ENCODE measurements around the gene EPB41L2. TPM values are rescaled to one million over a fixed set of nuclear protein-coding genes. Genes with fewer than 3 reads are reported as not detected.

Gene EPB41L2
- total and polyA plus RNA-seq, 4 experiments from 2014 or later, result 3.3 to 24.3 (median 12.7) TPM

DNA sequence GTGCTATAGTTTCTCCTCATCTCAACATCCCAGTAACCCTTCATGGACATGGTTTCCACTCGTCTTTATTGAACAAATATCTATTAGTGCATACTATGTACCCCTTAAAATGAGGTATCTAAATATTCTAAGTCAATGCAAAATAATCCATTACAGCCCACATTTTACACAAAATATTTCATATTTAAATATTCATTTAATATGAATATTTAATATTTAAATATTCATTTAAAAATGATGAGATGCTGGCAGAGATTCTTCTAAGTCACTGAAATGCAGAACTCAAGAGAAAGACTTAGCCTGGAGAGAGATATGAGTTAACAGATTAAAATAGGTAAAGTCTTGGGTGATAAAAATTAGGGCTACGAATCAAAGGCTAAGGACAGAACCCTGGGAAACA lies 17.9 kb downstream of the EPB41L2 start:
- H3K4me3 Mint-ChIP-seq, result no peak overlapping the region
- no peak for DNase-seq
- Histone ChIP-seq H3K9me3 (ENCODE audit: control insufficient read depth in 1 of 2, low read length in 2 of 2) (no peaks in the 10 kb centered on the region), H3K4me1 (ENCODE audit: insufficient read depth, low read length) (no peaks in the 10 kb centered on the region), H3K36me3 (ENCODE audit: insufficient read depth, low read length) (no peaks in the 10 kb centered on the region), H3K4me3 (ENCODE audit: low read length in 2 of 2) (no peak overlapping the region), H3K27ac (ENCODE audit: low read depth, low read length) (no peak overlapping the region), H3K27me3 (ENCODE audit: insufficient read depth, low read length) (no peaks in the 10 kb centered on the region)
- ChIA-PET CTCF (ENCODE audit: partially characterized antibody) (interaction anchor here (1.1 kb wide), 1 partner anchor 12 kb away, joined by 3 read pairs; no protein-coding TSS in a partner anchor), POLR2A (ENCODE audit: partially characterized antibody) (no interaction called here)
- peaks cover 0 to 4% (median 0%) of the 10 kb centered on the region in 8 donors for H3K9me3 Mint-ChIP-seq
- H3K4me1 Mint-ChIP-seq, result peaks cover 0 to 4% (median 2%) of the 10 kb centered on the region in 4 donors
- H3K27ac Mint-ChIP-seq, result peak overlapping the region in 1 of 7 donors; percentile 19
- intact Hi-C loops (cut with micrococcal nuclease), result no loop called here
- H3K36me3 Mint-ChIP-seq, result no peaks in the 10 kb centered on the region
- H3K27me3 Mint-ChIP-seq, result peaks cover 0 to 2% of the 10 kb centered on the region in 2 donors

DNA sequence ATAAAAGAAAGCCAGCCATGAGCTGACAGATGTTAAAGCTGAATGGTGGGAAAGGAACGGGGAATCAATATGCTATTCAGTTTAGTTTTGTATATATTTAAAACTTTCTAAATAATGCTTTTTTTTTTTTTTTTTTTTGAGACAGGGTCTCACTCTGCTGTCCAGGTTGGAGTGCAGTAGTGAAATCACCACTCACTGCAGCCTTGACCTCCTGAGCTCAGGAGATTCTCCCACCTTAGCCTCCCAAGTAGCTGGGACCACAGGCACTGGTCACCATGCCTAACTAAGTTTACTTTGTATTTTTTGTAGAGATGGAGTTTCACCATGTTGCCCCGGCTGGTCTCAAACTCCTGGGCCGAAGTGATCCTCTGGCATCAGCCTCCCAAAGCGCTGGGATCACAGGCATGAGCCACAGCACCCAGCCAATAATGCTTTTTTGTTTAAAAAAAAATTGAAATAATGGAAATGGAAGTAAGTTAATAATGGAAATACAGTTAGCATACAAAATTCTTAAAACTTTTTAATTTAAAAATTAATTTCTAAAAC lies 19.1 kb downstream of the EPB41L2 start:
- no peak for DNase-seq
- Histone ChIP-seq H3K27me3 (ENCODE audit: insufficient read depth, low read length) (no peaks in the 10 kb centered on the region), H3K36me3 (ENCODE audit: insufficient read depth, low read length) (no peaks in the 10 kb centered on the region), H3K4me3 (ENCODE audit: low read length in 2 of 2) (no peak overlapping the region), H3K27ac (ENCODE audit: low read depth, low read length) (no peak overlapping the region), H3K4me1 (ENCODE audit: insufficient read depth, low read length) (no peaks in the 10 kb centered on the region), H3K9me3 (ENCODE audit: control insufficient read depth in 1 of 2, low read length in 2 of 2) (no peaks in the 10 kb centered on the region)
- CTCF ChIA-PET (ENCODE audit: partially characterized antibody), result no interaction called here
- Mint-ChIP-seq H3K27ac (peak overlapping the region in 1 of 7 donors; percentile 40), H3K36me3 (no peaks in the 10 kb centered on the region), H3K4me1 (peaks cover 0 to 4% (median 2%) of the 10 kb centered on the region in 4 donors), H3K4me3 (no peak overlapping the region), H3K9me3 (peaks cover 0 to 4% (median 0%) of the 10 kb centered on the region in 8 donors), H3K27me3 (peaks cover 0 to 2% of the 10 kb centered on the region in 2 donors)
- intact Hi-C loops (cut with micrococcal nuclease), result no loop called here
- POLR2A ChIA-PET (ENCODE audit: partially characterized antibody), result no interaction called here

GRCh38 chr6:131042664-131043063 lies 20.4 kb downstream of the EPB41L2 start:
- Histone ChIP-seq H3K27ac (ENCODE audit: low read depth, low read length) (no peak overlapping the region), H3K36me3 (ENCODE audit: insufficient read depth, low read length) (no peaks in the 10 kb centered on the region), H3K9me3 (ENCODE audit: control insufficient read depth in 1 of 2, low read length in 2 of 2) (no peaks in the 10 kb centered on the region), H3K4me3 (ENCODE audit: low read length in 2 of 2) (no peak overlapping the region), H3K4me1 (ENCODE audit: insufficient read depth, low read length) (no peaks in the 10 kb centered on the region), H3K27me3 (ENCODE audit: insufficient read depth, low read length) (no peaks in the 10 kb centered on the region)
- POLR2A ChIA-PET (ENCODE audit: partially characterized antibody), result no interaction called here
- no peak for DNase-seq
- intact Hi-C loops (cut with micrococcal nuclease), result no loop called here
- no peaks in the 10 kb centered on the region for H3K9me3 Mint-ChIP-seq
- no peak overlapping the region for H3K4me3 Mint-ChIP-seq
- H3K27ac Mint-ChIP-seq, result no peak overlapping the region
- peaks cover 0 to 2% of the 10 kb centered on the region in 2 donors for H3K27me3 Mint-ChIP-seq
- CTCF ChIA-PET (ENCODE audit: partially characterized antibody), result no interaction called here
- H3K36me3 Mint-ChIP-seq, result no peaks in the 10 kb centered on the region
- peaks cover 0 to 4% (median 2%) of the 10 kb centered on the region in 4 donors for H3K4me1 Mint-ChIP-seq

- Mint-ChIP-seq H3K4me1 (peaks cover 0 to 4% (median 2%) of the 10 kb centered on the region in 4 donors), H3K4me3 (no peak overlapping the region), H3K27ac (peak overlapping the region in 1 of 7 donors; percentile 15), H3K27me3 (no peaks in the 10 kb centered on the region), H3K36me3 (no peaks in the 10 kb centered on the region), H3K9me3 (no peaks in the 10 kb centered on the region)
- ChIA-PET CTCF (ENCODE audit: partially characterized antibody) (no interaction called here), POLR2A (ENCODE audit: partially characterized antibody) (no interaction called here)
- no peaks in the 10 kb centered on the region for H3K4me1 ChIP-seq (ENCODE audit: insufficient read depth, low read length)
- DNase-seq, result no peak
- H3K9me3 ChIP-seq (ENCODE audit: control insufficient read depth in 1 of 2, low read length in 2 of 2), result no peaks in the 10 kb centered on the region
- no peaks in the 10 kb centered on the region for H3K36me3 ChIP-seq (ENCODE audit: insufficient read depth, low read length)
- intact Hi-C loops (cut with micrococcal nuclease), result no loop called here
- no peak overlapping the region for H3K4me3 ChIP-seq (ENCODE audit: low read length in 2 of 2)
- H3K27ac ChIP-seq (ENCODE audit: low read depth, low read length), result no peak overlapping the region
- H3K27me3 ChIP-seq (ENCODE audit: insufficient read depth, low read length), result no peaks in the 10 kb centered on the region
Observed at GRCh38 chr6:131041814-131042213, 21.2 kb downstream of the EPB41L2 start.

DNA sequence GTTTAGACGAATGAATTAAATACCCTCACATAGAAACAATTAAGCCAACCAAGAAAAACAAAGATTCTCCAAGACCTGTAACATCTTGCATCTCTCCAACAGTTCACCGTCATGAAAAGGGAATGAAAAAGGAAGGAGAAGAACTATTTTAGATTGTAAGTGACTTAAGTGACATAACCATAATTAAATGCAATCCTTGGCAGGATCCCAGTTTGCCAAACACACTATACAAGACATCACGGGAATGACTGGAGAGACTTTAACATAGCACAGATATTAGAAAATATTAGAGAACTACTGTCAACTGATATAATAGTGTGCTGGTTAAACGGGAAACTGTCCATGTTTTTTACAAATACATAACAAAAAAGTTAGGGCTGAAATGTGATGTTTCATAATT lies 22.2 kb downstream of the EPB41L2 start:
- Mint-ChIP-seq H3K4me1 (peaks cover 0 to 4% (median 2%) of the 10 kb centered on the region in 4 donors), H3K27ac (no peak overlapping the region), H3K36me3 (no peaks in the 10 kb centered on the region), H3K9me3 (no peaks in the 10 kb centered on the region), H3K27me3 (no peaks in the 10 kb centered on the region), H3K4me3 (no peak overlapping the region)
- ChIA-PET POLR2A (ENCODE audit: partially characterized antibody) (no interaction called here), CTCF (ENCODE audit: partially characterized antibody) (no interaction called here)
- Histone ChIP-seq H3K27ac (ENCODE audit: low read depth, low read length) (no peak overlapping the region), H3K4me3 (ENCODE audit: low read length in 2 of 2) (no peak overlapping the region), H3K36me3 (ENCODE audit: insufficient read depth, low read length) (no peaks in the 10 kb centered on the region), H3K4me1 (ENCODE audit: insufficient read depth, low read length) (no peaks in the 10 kb centered on the region), H3K27me3 (ENCODE audit: insufficient read depth, low read length) (no peaks in the 10 kb centered on the region), H3K9me3 (ENCODE audit: control insufficient read depth in 1 of 2, low read length in 2 of 2) (no peaks in the 10 kb centered on the region)
- intact Hi-C loops (cut with micrococcal nuclease), result no loop called here
- no peak for DNase-seq

GRCh38 chr6:131039345-131039680 lies 23.7 kb downstream of the EPB41L2 start:
- Histone ChIP-seq H3K4me1 (ENCODE audit: insufficient read depth, low read length) (no peaks in the 10 kb centered on the region), H3K27ac (ENCODE audit: low read depth, low read length) (no peak overlapping the region), H3K4me3 (ENCODE audit: low read length in 2 of 2) (no peak overlapping the region), H3K36me3 (ENCODE audit: insufficient read depth, low read length) (no peaks in the 10 kb centered on the region), H3K27me3 (ENCODE audit: insufficient read depth, low read length) (no peaks in the 10 kb centered on the region), H3K9me3 (ENCODE audit: control insufficient read depth in 1 of 2, low read length in 2 of 2) (no peaks in the 10 kb centered on the region)
- Mint-ChIP-seq H3K4me1 (peaks cover 0 to 4% (median 1%) of the 10 kb centered on the region in 4 donors), H3K9me3 (no peaks in the 10 kb centered on the region), H3K36me3 (no peaks in the 10 kb centered on the region), H3K27ac (no peak overlapping the region), H3K27me3 (no peaks in the 10 kb centered on the region), H3K4me3 (no peak overlapping the region)
- DNase-seq, result no peak
- POLR2A ChIA-PET (ENCODE audit: partially characterized antibody), result no interaction called here
- intact Hi-C loops (cut with micrococcal nuclease), result no loop called here
- CTCF ChIA-PET (ENCODE audit: partially characterized antibody), result no interaction called here

- Mint-ChIP-seq H3K4me3 (no peak overlapping the region), H3K4me1 (peaks cover under 1 to 4% (median 3%) of the 10 kb centered on the region in 4 donors), H3K9me3 (peaks cover 0 to 2% (median 0%) of the 10 kb centered on the region in 8 donors), H3K27ac (no peak overlapping the region), H3K27me3 (no peaks in the 10 kb centered on the region), H3K36me3 (no peaks in the 10 kb centered on the region)
- no peak for DNase-seq
- H3K4me3 ChIP-seq (ENCODE audit: low read length in 2 of 2), result no peak overlapping the region
- no peaks in the 10 kb centered on the region for H3K9me3 ChIP-seq (ENCODE audit: control insufficient read depth in 1 of 2, low read length in 2 of 2)
- H3K27ac ChIP-seq (ENCODE audit: low read depth, low read length), result no peak overlapping the region
- POLR2A ChIA-PET (ENCODE audit: partially characterized antibody), result no interaction called here
- H3K4me1 ChIP-seq (ENCODE audit: insufficient read depth, low read length), result no peaks in the 10 kb centered on the region
- intact Hi-C loops (cut with micrococcal nuclease), result no loop called here
- H3K36me3 ChIP-seq (ENCODE audit: insufficient read depth, low read length), result no peaks in the 10 kb centered on the region
- CTCF ChIA-PET (ENCODE audit: partially characterized antibody), result no interaction called here
- H3K27me3 ChIP-seq (ENCODE audit: insufficient read depth, low read length), result no peaks in the 10 kb centered on the region
Observed at GRCh38 chr6:131038597-131039344, 24.3 kb downstream of the EPB41L2 start.

All from CD4-positive, alpha-beta memory T cell (primary cell).